ENCODE measurements around the gene CLIP1.
A peak's percentile ranks its signal among the peaks of the same experiment; 100 is the strongest.
"Not testable (repeated sequence)": the region's sequence is repeated elsewhere in the genome, so short reads cannot be mapped to it uniquely, and the experiment has no call there.

The CLIP1 gene

DNA sequence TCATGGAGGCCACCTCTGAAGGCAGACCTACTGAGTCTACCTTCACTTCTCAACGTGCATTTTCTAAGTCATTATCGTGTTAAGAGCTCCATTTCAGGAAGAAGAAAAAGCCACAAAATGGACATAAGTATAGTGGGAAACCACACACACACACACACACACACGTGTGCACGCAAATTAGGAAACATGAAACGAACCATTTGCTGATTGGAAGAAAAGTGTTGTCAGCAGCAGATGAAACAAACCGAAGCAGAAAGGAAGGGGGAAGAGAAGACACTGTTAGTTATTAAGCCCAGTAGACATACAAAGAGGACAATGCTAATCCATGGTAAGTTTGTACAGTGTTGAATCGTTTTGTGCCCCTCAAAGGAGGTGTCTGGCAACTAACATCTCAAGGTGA lies 146.2 kb downstream of the CLIP1 start:
- TF ChIP-seq MYC (IDR thresholded peaks at IDR 0.05; ENCODE audit: low read depth, low read length) = peak; percentile 80
- TF ChIP-seq, protein P1, sequence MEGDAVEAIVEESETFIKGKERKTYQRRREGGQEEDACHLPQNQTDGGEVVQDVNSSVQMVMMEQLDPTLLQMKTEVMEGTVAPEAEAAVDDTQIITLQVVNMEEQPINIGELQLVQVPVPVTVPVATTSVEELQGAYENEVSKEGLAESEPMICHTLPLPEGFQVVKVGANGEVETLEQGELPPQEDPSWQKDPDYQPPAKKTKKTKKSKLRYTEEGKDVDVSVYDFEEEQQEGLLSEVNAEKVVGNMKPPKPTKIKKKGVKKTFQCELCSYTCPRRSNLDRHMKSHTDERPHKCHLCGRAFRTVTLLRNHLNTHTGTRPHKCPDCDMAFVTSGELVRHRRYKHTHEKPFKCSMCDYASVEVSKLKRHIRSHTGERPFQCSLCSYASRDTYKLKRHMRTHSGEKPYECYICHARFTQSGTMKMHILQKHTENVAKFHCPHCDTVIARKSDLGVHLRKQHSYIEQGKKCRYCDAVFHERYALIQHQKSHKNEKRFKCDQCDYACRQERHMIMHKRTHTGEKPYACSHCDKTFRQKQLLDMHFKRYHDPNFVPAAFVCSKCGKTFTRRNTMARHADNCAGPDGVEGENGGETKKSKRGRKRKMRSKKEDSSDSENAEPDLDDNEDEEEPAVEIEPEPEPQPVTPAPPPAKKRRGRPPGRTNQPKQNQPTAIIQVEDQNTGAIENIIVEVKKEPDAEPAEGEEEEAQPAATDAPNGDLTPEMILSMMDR (IDR thresholded peaks at IDR 0.05; ENCODE audit: low read depth, low read length) = no peak
- TF ChIP-seq POLR2A (IDR thresholded peaks at IDR 0.05; ENCODE audit: extremely low read depth, insufficient read length) = peak; percentile 55
- TF ChIP-seq, protein P2, sequence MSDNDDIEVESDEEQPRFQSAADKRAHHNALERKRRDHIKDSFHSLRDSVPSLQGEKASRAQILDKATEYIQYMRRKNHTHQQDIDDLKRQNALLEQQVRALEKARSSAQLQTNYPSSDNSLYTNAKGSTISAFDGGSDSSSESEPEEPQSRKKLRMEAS (IDR thresholded peaks at IDR 0.05; ENCODE audit: low read depth, low read length) = peak; percentile 94
- peak overlapping the region; percentile 54 for H3K4me3 ChIP-seq (ENCODE audit: low read depth, low read length)
- DNase-seq (ENCODE audit: low read depth) = peak; percentile 88

DNA sequence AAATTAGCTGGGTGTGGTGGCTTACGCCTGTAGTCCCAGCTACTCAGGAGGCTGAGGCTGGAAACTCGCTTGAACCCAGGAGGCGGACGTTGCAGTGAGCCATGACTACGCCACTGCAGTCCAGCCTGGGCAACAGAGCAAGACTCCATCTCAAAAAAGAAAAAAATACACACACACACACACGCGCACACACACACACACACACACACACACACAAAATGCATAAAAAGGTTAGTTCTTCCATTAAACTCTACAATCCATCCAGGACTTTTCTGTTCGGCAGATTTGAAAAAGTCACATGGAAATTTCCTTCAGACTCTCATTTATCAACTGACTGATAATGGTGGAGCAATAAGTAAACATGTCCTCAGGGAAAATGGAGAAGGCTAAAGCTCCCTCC lies 147.0 kb downstream of the CLIP1 start:
- DNase-seq (ENCODE audit: low read depth) = no peak
- H3K4me3 ChIP-seq (ENCODE audit: low read depth, low read length) = no peak overlapping the region
- TF ChIP-seq, protein P1 (IDR thresholded peaks at IDR 0.05; ENCODE audit: low read depth, low read length) = no peak

DNA sequence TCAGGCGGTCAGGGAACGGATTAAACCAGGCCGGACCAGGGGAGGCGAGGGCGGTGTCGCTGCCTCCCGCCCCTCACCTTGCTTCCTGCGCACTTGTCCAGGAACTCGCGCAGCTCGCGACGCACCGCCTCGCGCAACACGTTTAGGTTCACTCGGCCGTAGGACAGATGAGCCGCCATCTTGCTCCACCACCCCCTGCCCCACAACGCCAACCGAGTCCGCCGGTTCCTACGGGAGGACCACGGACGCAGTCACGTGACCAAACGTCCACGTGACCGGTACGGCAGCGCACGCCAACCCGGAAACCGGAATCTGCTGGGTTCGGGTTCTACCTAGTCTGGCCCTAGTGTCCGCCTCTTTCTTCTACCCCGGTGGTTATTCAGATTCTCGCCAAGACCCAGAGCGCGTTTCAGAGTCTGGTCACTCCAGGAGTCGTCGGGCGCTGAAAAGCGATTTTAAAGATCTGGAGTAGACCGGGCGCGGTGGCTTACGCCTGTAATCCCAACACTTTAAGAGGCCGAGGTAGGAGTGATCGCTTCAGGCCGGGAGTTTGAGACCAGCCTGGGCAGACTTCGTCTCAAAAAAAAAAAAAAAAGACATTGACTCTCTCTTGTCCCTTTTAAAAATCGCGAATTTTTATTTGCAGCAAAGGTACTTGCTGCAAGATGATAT lies 156.1 kb downstream of the CLIP1 start, which contains the start of gene VPS33A:
TSS of gene VPS33A (minus strand) at position 265 of the 672 bp plus-strand sequence. CDS start at position 179, 86 bp downstream.
- TF ChIP-seq, protein P2 (IDR thresholded peaks at IDR 0.05; ENCODE audit: low read depth, low read length) = peak; percentile 100
- peak; percentile 96 for TF ChIP-seq MYC (IDR thresholded peaks at IDR 0.05; ENCODE audit: low read depth, low read length)
- TF ChIP-seq, protein P1 (IDR thresholded peaks at IDR 0.05; ENCODE audit: low read depth, low read length) = no peak
- peak; percentile 88 for TF ChIP-seq POLR2A (IDR thresholded peaks at IDR 0.05; ENCODE audit: extremely low read depth, insufficient read length)
- H3K4me3 ChIP-seq (ENCODE audit: low read depth, low read length) = peak within 1 kb of the TSS; percentile 72
- DNase-seq (ENCODE audit: low read depth) = peak; percentile 99

DNA sequence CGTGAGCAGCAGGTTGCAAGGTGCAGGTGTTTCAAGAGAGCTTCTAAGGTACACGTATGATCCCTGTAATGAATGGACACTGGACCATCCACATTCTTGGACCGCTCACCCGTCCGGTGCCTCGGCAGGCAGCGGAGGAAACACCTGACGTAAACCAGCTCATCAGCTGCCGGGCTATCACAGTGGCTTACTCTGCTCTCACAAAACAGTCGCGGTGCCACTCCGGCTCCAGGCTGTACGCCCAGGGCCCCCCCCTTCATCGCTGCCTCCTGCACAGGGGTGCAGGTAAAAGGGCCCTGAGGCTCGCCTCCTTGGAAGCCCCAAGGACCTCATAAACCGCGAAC lies 156.6 kb downstream of the CLIP1 start:
- peak overlapping the region; percentile 72 for H3K4me3 ChIP-seq (ENCODE audit: low read depth, low read length)
- TF ChIP-seq, protein P1 (IDR thresholded peaks at IDR 0.05; ENCODE audit: low read depth, low read length) = no peak
- TF ChIP-seq MYC (IDR thresholded peaks at IDR 0.05; ENCODE audit: low read depth, low read length) = no peak
- no peak for DNase-seq (ENCODE audit: low read depth)

DNA sequence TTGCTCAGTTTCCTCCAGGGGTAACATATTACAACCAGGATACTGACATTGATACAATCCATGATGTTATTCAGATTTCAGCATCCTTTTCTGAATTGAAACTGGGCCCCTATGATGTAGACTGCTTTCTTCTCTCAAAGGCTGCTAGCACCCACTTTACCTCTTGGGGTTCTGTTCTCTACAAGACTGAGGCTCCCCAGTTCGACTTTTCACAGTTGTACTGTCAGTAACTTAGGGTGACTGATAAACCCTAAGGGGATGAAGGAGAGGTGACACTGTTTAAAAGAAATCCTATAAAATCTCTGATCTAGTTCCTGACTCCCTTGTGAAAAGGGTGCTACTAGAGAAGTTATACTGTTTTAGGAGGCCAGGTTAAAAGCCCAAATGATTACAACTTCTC lies 157.0 kb downstream of the CLIP1 start:
- TF ChIP-seq, protein P2 (IDR thresholded peaks at IDR 0.05; ENCODE audit: low read depth, low read length) = no peak
- no peak for TF ChIP-seq POLR2A (IDR thresholded peaks at IDR 0.05; ENCODE audit: extremely low read depth, insufficient read length)
- TF ChIP-seq MYC (IDR thresholded peaks at IDR 0.05; ENCODE audit: low read depth, low read length) = no peak
- TF ChIP-seq, protein P1 (IDR thresholded peaks at IDR 0.05; ENCODE audit: low read depth, low read length) = no peak
- DNase-seq (ENCODE audit: low read depth) = peak; percentile 25
- peak overlapping the region; percentile 72 for H3K4me3 ChIP-seq (ENCODE audit: low read depth, low read length)

DNA sequence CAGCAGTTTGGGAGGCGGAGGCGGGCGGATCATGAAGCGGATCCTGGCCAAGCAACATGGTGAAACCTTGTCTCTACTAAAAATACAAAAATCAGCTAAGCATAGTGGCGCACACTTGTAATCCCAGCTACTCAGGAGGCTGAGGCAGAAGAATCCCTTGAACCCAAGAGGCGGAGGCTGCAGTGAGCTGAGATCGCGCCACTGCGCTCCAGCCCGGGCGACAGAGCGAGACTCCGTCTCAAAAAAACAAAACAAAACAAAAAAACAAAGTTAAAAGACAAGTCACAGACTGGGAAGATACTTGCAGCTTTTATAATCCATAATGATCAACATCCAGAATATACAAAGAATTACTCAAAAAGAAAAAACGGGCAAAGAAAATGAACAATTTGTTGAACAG lies 161.7 kb downstream of the CLIP1 start:
- not testable (repeated sequence) for H3K4me3 ChIP-seq (ENCODE audit: low read depth, low read length); DNase-seq (ENCODE audit: low read depth)

DNA sequence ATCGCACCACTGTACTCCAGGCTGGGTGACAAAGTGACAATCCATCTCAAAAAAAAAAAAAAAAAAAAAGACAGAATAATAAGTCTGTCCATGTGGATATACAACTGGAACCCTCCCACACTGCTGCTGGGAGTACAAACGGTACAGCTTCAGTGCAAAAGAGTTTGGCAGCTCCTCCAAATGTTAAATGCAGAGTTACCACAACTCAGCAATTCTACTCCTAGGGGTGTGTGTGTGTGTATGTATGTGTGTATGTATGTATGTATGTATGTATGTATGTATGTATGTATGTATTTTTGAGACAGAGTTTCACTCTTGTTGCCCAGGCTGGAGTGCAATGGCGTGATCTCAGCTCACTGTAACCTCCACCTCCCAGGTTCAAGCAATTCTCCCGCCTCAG lies 163.5 kb downstream of the CLIP1 start:
- not testable (repeated sequence) for H3K4me3 ChIP-seq (ENCODE audit: low read depth, low read length); DNase-seq (ENCODE audit: low read depth)

DNA sequence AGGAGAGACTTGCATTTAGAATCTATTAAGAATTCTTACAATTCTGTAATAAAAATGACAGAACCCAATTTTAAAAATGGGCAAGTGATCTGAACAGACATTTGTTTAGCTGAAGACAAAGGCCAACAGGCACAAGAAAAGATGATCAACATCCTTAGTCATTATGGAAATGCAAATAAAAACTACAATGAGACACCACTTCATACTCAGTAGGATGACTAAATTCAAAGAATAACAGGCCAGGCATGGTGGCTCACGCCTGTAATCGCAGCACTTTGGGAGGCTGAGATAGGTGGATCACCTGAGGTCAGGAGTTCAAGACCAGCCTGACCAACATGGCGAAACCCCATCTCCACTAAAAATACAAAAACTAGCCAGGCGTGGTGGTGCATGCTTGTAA lies 164.0 kb downstream of the CLIP1 start:
- DNase-seq (ENCODE audit: low read depth); H3K4me3 ChIP-seq (ENCODE audit: low read depth, low read length): not testable (repeated sequence)
